Trophoblast cell (in vitro differentiated cells and primary cell): ENCODE results near the gene ZNF230.
A peak's percentile ranks its signal among the peaks of the same experiment; 100 is the strongest.

ENCODE experiments used
- DNase-seq, 2 donors: peaks; one replicate each; pipeline ENCODE4 v3.0.0-alpha.2; 2016
- H2AFZ ChIP-seq: 2 replicates; pipeline ENCODE4 v1.6.1; 2013; ENCODE audit warnings: low read length, moderate library complexity, mild to moderate bottlenecking; ENCODE audit not compliant: insufficient read depth, poor library complexity
- H2AK5ac ChIP-seq: 2 replicates; pipeline ENCODE4 v1.6.1; 2013; ENCODE audit warnings: mild to moderate bottlenecking, low read length
- H2BK120ac ChIP-seq: 2 replicates; pipeline ENCODE4 v1.6.1; 2013; ENCODE audit warnings: low read length, mild to moderate bottlenecking, moderate library complexity; ENCODE audit not compliant: insufficient read depth, poor library complexity
- H2BK12ac ChIP-seq: 2 replicates; pipeline ENCODE4 v1.6.1; 2013; ENCODE audit warnings: mild to moderate bottlenecking, low read length, moderate library complexity
- H2BK5ac ChIP-seq: 2 replicates; pipeline ENCODE4 v1.6.1; 2013; ENCODE audit warnings: low read length, low read depth, moderate library complexity, mild to moderate bottlenecking; ENCODE audit not compliant: poor library complexity
- H3K14ac ChIP-seq: 2 replicates; pipeline ENCODE4 v1.6.1; 2013; ENCODE audit warnings: mild to moderate bottlenecking, low read length
- H3K18ac ChIP-seq: 2 replicates; pipeline ENCODE4 v1.6.1; 2013; ENCODE audit warnings: mild to moderate bottlenecking, low read length
- H3K23ac ChIP-seq: 2 replicates; pipeline ENCODE4 v1.6.1; 2013; ENCODE audit warnings: low read length
- H3K27ac ChIP-seq: 2 replicates; pipeline ENCODE4 v1.5.1; 2013; ENCODE audit warnings: low read depth, mild to moderate bottlenecking, inconsistent platforms, low read length, moderate library complexity
- H3K27me3 ChIP-seq: 2 replicates; pipeline ENCODE4 v1.6.1; 2013; ENCODE audit warnings: inconsistent platforms, mild to moderate bottlenecking, low read length, moderate library complexity; ENCODE audit not compliant: insufficient read depth
- H3K36me3 ChIP-seq, 2 experiments: 1 replicate in 1 of 2; 2 replicates in 1 of 2; pipeline ENCODE4 v1.6.1; 2013; ENCODE audit warnings: low read length in 2 of 2, mild to moderate bottlenecking in 2 of 2, moderate library complexity in 1 of 2; ENCODE audit not compliant: insufficient read depth in 2 of 2, control insufficient read depth in 1 of 2
- H3K4ac ChIP-seq: 2 replicates; pipeline ENCODE4 v1.6.1; 2013; ENCODE audit warnings: low read depth, mild to moderate bottlenecking, low read length, moderate library complexity
- H3K4me1 ChIP-seq, 2 experiments: 1 replicate in 1 of 2; 2 replicates in 1 of 2; pipeline ENCODE4 v1.6.1; 2013; ENCODE audit warnings: low read length in 2 of 2, mild to moderate bottlenecking in 2 of 2, moderate library complexity in 1 of 2; ENCODE audit not compliant: insufficient read depth in 2 of 2, control insufficient read depth in 1 of 2
- H3K4me2 ChIP-seq: 2 replicates; pipeline ENCODE4 v1.6.1; 2013; ENCODE audit warnings: inconsistent platforms, mild to moderate bottlenecking, low read length, moderate library complexity
- H3K4me3 ChIP-seq: 2 replicates; pipeline ENCODE4 v1.5.1; 2013; ENCODE audit warnings: mild to moderate bottlenecking, low read depth, low read length, inconsistent platforms
- H3K79me1 ChIP-seq: one replicate; pipeline ENCODE4 v1.6.1; 2013; ENCODE audit warnings: low read length
- H3K79me2 ChIP-seq: 2 replicates; pipeline ENCODE4 v1.6.1; 2013; ENCODE audit warnings: low read length, mild to moderate bottlenecking; ENCODE audit not compliant: control insufficient read depth, insufficient read depth, poor library complexity
- H3K9ac ChIP-seq: 2 replicates; pipeline ENCODE4 v1.6.1; 2013; ENCODE audit warnings: mild to moderate bottlenecking, low read length
- H3K9me3 ChIP-seq: 2 replicates; pipeline ENCODE4 v1.6.1; 2013; ENCODE audit warnings: low read depth, mild to moderate bottlenecking, control low read depth, inconsistent platforms, low read length; ENCODE audit not compliant: insufficient read depth
- H4K12ac ChIP-seq: 2 replicates; pipeline ENCODE4 v1.6.1; 2013; ENCODE audit warnings: low read depth, mild to moderate bottlenecking, low read length, moderate library complexity
- H4K8ac ChIP-seq: 2 replicates; pipeline ENCODE4 v1.6.1; 2013; ENCODE audit warnings: low read depth, mild to moderate bottlenecking, low read length, moderate library complexity
- H4K91ac ChIP-seq: one replicate; pipeline ENCODE4 v1.6.1; 2013; ENCODE audit warnings: low read depth, mild to moderate bottlenecking, low read length, moderate library complexity
- WGBS: extraction: QIAGEN DNeasy Blood & Tissue Kit; methylation state at CpG from one replicate; pipeline ENCODE4 v1.1.7; 2013; ENCODE audit warnings: missing lambda C conversion rate; ENCODE audit not compliant: insufficient read length, insufficient coverage; ENCODE audit errors: extremely low coverage; 5-methylcytosine and 5-hydroxymethylcytosine counted together

Gene ZNF230

DNA sequence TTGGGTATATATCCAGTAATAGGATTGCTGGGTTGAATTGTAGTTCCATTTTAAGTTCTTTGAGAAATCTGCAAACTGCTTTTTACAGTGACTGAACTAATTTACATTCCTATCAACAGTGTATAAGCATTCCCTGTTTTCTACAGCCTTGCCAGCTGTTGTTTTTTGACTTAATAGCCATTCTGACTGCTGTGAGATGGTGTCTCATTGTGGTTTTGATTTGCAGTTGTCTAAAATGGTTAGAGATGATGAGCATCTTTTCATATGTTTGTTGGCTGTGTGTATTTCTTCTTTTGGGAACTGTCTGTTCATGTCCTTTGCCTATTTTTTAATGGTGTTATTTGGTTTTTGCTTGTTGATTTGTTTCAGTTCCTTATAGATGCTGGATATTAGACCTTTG is 18.5 kb downstream of the ZNF230 start:
- Histone ChIP-seq H3K4me1 (peaks cover 2 to 6% of the 10 kb centered on the region in 2 experiments), H4K8ac (no peak overlapping the region), H3K9me3 (no peaks in the 10 kb centered on the region), H2BK5ac (no peak overlapping the region), H4K12ac (no peak overlapping the region), H3K9ac (no peak overlapping the region), H2AFZ (no peak overlapping the region), H2BK12ac (no peak overlapping the region), H3K14ac (no peak overlapping the region), H3K27me3 (no peaks in the 10 kb centered on the region), H3K79me2 (peaks cover 3% of the 10 kb centered on the region), H3K4ac (no peak overlapping the region), H3K36me3 (no peaks in the 10 kb centered on the region), H3K23ac (no peak overlapping the region), H3K4me3 (no peak overlapping the region), H3K79me1 (peaks cover 3% of the 10 kb centered on the region), H3K27ac (no peak overlapping the region), H3K4me2 (no peak overlapping the region), H2AK5ac (no peak overlapping the region), H2BK120ac (no peak overlapping the region), H3K18ac (no peak overlapping the region), H4K91ac (no peak overlapping the region)
- no peak for DNase-seq

DNA sequence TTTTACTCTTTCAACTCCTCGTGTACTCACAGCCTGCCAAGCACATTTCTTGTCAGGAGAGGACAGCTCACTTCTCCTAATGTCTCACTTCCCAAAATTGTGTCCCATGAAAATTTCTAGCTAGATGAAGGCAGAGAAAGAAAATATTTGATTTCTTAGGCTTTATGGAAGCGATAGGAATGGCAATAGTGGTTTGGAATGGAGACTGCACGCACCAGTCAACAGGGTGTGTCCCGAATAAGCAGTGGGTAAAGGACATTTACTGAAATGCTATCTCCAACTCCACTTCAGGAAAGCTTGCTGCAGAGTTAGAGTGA is 22.1 kb downstream of the ZNF230 start:
- Histone ChIP-seq H3K27ac (no peak overlapping the region), H3K36me3 (peaks cover 2 to 14% of the 10 kb centered on the region in 2 experiments), H4K8ac (peak overlapping the region; percentile 90), H2AK5ac (no peak overlapping the region), H3K14ac (no peak overlapping the region), H3K18ac (no peak overlapping the region), H3K4ac (no peak overlapping the region), H3K4me2 (peak overlapping the region; percentile 88), H3K23ac (no peak overlapping the region), H2BK120ac (no peak overlapping the region), H3K79me1 (peaks cover 3% of the 10 kb centered on the region), H3K4me3 (no peak overlapping the region), H2AFZ (peak overlapping the region; percentile 82), H3K4me1 (peaks cover 2 to 6% of the 10 kb centered on the region in 2 experiments), H2BK5ac (no peak overlapping the region), H3K27me3 (no peaks in the 10 kb centered on the region), H3K9me3 (no peaks in the 10 kb centered on the region), H4K12ac (peak overlapping the region; percentile 33), H2BK12ac (no peak overlapping the region), H4K91ac (peak overlapping the region; percentile 26), H3K9ac (no peak overlapping the region), H3K79me2 (peaks cover 3% of the 10 kb centered on the region)
- WGBS = no CpG with 5 or more reads among the region's 4 CpGs
- no peak for DNase-seq

DNA sequence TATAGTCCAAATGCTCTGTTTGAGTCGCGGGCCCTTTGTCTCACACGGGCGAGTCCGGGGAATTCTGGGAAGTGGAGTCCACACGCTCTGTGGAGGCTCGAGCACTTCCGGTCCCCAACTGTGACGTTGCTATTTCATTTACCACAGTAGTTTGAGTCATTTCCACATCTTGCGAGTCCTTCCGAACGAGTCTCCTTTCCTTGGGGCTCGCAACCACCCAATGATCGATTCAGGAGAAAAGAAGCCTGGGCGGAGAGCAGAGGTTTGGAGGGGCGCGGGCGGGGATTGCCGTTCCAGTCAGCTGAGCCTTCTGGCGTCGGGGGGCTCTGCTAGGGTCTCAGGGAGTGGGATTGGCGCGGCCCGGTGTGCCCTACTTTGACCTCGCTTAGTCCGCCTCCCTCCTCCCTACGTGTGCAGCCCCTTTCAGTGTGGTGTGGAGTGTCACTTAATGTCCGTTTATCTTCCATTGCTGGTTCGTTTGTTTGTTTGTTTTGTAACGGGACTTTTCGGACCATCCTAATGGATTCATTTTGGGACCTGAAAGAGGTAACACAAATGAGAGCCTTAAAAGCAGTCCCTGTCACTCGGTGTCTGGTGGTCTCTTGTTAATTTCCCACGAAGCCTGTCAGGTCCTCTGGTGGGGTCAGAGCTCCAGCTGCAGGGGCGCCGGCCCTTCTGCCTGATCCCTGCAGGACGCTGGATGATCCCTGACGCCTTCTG is 22.6 kb downstream of the ZNF230 start, which contains the start of gene ZNF222:
TSS of gene ZNF222 (plus strand) at position 163 of the 720 bp plus-strand sequence. CDS start at position 221, 58 bp downstream.
- peak within 1 kb of the TSS; percentile 67 for H3K14ac ChIP-seq
- no peak within 1 kb of the TSS for H2BK5ac ChIP-seq
- no CpG with 5 or more reads among the region's 37 CpGs for WGBS
- H3K4me3 ChIP-seq = peak within 1 kb of the TSS; percentile 82
- H3K36me3 ChIP-seq = peaks cover 2 to 14% of the 10 kb centered on the region in 2 experiments
- no peak within 1 kb of the TSS for H2AK5ac ChIP-seq
- H2AFZ ChIP-seq = peak within 1 kb of the TSS; percentile 82
- peak; percentile 73 to 79 for DNase-seq
- peaks cover 3% of the 10 kb centered on the region for H3K79me2 ChIP-seq
- H3K4me2 ChIP-seq = peak within 1 kb of the TSS; percentile 88
- H3K4ac ChIP-seq = peak within 1 kb of the TSS; percentile 5
- H3K4me1 ChIP-seq = peaks cover 2 to 6% of the 10 kb centered on the region in 2 experiments
- H3K79me1 ChIP-seq = peaks cover 3% of the 10 kb centered on the region
- peak within 1 kb of the TSS; percentile 77 for H3K9ac ChIP-seq
- no peak within 1 kb of the TSS for H2BK120ac ChIP-seq
- peak within 1 kb of the TSS; percentile 61 for H4K12ac ChIP-seq
- no peak within 1 kb of the TSS for H3K23ac ChIP-seq
- H4K8ac ChIP-seq = peak within 1 kb of the TSS; percentile 90
- no peaks in the 10 kb centered on the region for H3K9me3 ChIP-seq
- H3K18ac ChIP-seq = peak within 1 kb of the TSS; percentile 57
- H2BK12ac ChIP-seq = no peak within 1 kb of the TSS
- H4K91ac ChIP-seq = peak within 1 kb of the TSS; percentile 26
- H3K27ac ChIP-seq = no peak within 1 kb of the TSS
- no peaks in the 10 kb centered on the region for H3K27me3 ChIP-seq

DNA sequence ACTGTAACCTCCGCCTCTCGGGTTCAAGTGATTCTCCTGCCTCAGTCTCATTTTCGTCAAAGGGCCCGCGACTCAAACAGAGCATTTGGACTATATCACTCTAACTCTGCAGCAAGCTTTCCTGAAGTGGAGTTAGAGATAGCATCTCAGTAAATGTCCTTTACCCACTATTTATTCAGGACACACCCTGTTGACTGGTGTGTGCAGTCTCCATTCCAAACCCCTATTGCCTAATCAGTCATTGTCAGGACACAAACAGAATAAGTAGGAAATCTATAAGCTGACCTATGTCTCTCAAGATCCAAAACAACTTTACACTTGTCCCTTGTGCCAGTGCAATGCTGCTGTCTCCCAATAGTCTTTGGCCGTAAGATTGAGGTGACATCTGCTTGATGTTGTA is 23.9 kb downstream of the ZNF230 start:
- H2BK120ac ChIP-seq = no peak overlapping the region
- H3K4me1 ChIP-seq = peaks cover 2 to 6% of the 10 kb centered on the region in 2 experiments
- no peak overlapping the region for H4K8ac ChIP-seq
- H3K36me3 ChIP-seq = peaks cover 6 to 20% of the 10 kb centered on the region in 2 experiments
- H4K91ac ChIP-seq = no peak overlapping the region
- H3K4ac ChIP-seq = no peak overlapping the region
- H2AK5ac ChIP-seq = no peak overlapping the region
- H3K4me2 ChIP-seq = no peak overlapping the region
- no CpG with 5 or more reads among the region's 6 CpGs for WGBS
- no peak overlapping the region for H2BK12ac ChIP-seq
- no peak overlapping the region for H3K18ac ChIP-seq
- H3K23ac ChIP-seq = no peak overlapping the region
- peaks cover 3% of the 10 kb centered on the region for H3K79me1 ChIP-seq
- H2BK5ac ChIP-seq = no peak overlapping the region
- no peak overlapping the region for H3K9ac ChIP-seq
- H3K4me3 ChIP-seq = no peak overlapping the region
- no peak for DNase-seq
- H3K9me3 ChIP-seq = peaks cover 2% of the 10 kb centered on the region
- no peak overlapping the region for H2AFZ ChIP-seq
- no peak overlapping the region for H3K14ac ChIP-seq
- H3K27me3 ChIP-seq = no peaks in the 10 kb centered on the region
- H3K79me2 ChIP-seq = peaks cover 3% of the 10 kb centered on the region
- H4K12ac ChIP-seq = no peak overlapping the region
- no peak overlapping the region for H3K27ac ChIP-seq
